Loucy (cell line): ENCODE results near the gene BTBD16.

Experiments used
- CTCF ChIP-seq: fragments of 200-600 bp; sonication (generic); conservative IDR thresholded peaks from 2 replicates; pipeline ENCODE4 v1.5.1; 2014; ENCODE audit warnings: mild to moderate bottlenecking, antibody characterized with exemption, low read length
- EZH2phosphoT487 ChIP-seq: fragments of 200-600 bp; IDR thresholded peaks from 2 replicates; pipeline ENCODE4 v1.6.1; 2018; ENCODE audit warnings: antibody characterized with exemption, mild to moderate bottlenecking, moderate library complexity, borderline replicate concordance

- TF ChIP-seq CTCF (no peak), EZH2phosphoT487 (no peak)
Observed at GRCh38 chr10:122240401-122240800, 30.7 kb upstream of the BTBD16 start.
